Effector memory CD4-positive, alpha-beta T cell (primary cell): ENCODE results near the gene EFCC1.

Experiments used
- DNase-seq, 3 donors: peaks; one replicate each; pipeline ENCODE4 v3.0.0-alpha.2; 2020
- H3K27ac ChIP-seq: 2 replicates; pipeline ENCODE4 v1.7.0; 2013; ENCODE audit warnings: mild to moderate bottlenecking, low read length, moderate library complexity; ENCODE audit not compliant: insufficient read depth, poor library complexity, severe bottlenecking
- H3K27me3 ChIP-seq: replicated peaks from 2 replicates; pipeline ENCODE4 v1.7.0; 2013; ENCODE audit warnings: mild to moderate bottlenecking, low read length; ENCODE audit not compliant: insufficient read depth, control insufficient read depth, poor library complexity, severe bottlenecking
- H3K36me3 ChIP-seq: 2 replicates; pipeline ENCODE4 v1.7.0; 2013; ENCODE audit warnings: mild to moderate bottlenecking, low read length, moderate library complexity; ENCODE audit not compliant: control insufficient read depth, insufficient read depth
- H3K4me1 ChIP-seq: 2 replicates; pipeline ENCODE4 v1.7.0; 2013; ENCODE audit warnings: low read length, mild to moderate bottlenecking; ENCODE audit not compliant: control insufficient read depth, insufficient read depth, poor library complexity, severe bottlenecking
- H3K4me3 ChIP-seq: 2 replicates; pipeline ENCODE4 v1.7.0; 2013; ENCODE audit warnings: low read length, low read depth, mild to moderate bottlenecking; ENCODE audit not compliant: insufficient read depth, poor library complexity, severe bottlenecking
- H3K9me3 ChIP-seq: 2 replicates; pipeline ENCODE4 v1.7.0; 2013; ENCODE audit warnings: mild to moderate bottlenecking, low read length, moderate library complexity; ENCODE audit not compliant: control insufficient read depth

The EFCC1 gene

GRCh38 chr3:129038121-129038855 is 37.2 kb downstream of the EFCC1 start:
- H3K4me1 ChIP-seq, result no peaks in the 10 kb centered on the region
- no peaks in the 10 kb centered on the region for H3K36me3 ChIP-seq
- peaks cover 3% of the 10 kb centered on the region for H3K27me3 ChIP-seq
- no peak for DNase-seq
- H3K27ac ChIP-seq, result no peak overlapping the region
- H3K4me3 ChIP-seq, result no peak overlapping the region
- no peaks in the 10 kb centered on the region for H3K9me3 ChIP-seq

DNA sequence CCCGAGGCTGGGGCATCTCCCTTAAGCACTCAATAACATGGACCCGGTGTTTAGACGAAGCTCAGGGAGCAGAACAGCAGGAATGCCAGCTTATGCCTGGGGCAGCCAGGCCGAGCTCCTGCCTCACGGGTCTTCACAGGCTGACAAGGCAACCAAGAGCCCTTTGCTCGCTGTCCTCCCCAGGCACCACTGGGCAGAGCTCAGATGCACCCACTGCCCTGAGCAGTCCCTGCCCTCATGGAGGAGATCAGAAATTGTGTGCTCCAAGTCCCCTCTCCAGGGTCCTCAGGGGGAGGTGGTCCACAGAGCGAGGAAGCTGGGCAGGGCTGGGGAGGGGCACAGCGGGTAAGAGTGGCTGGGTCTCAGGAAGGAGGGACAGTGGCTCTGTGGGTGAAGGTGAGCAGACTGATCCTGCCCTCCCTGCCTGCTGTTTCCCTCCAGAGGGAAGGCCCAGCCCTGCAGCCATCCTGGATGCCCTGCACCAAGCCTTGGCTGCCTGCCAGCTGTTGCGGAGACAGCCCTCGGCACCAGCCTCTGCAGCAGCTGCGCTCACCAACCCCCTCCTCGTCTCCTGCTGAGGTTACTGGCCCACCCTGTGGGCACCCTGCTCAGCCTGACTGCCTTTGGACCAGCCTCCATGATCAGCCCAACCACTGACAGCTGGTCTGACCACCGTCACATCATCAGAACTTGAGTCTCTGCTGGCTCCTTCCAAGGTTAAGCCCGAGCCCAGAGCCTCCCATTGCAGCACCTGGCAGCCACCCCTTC is 38.4 kb downstream of the EFCC1 start:
- Histone ChIP-seq H3K9me3 (no peaks in the 10 kb centered on the region), H3K27me3 (peaks cover 3% of the 10 kb centered on the region), H3K27ac (no peak overlapping the region), H3K36me3 (no peaks in the 10 kb centered on the region), H3K4me3 (no peak overlapping the region), H3K4me1 (no peaks in the 10 kb centered on the region)
- DNase-seq, result no peak

DNA sequence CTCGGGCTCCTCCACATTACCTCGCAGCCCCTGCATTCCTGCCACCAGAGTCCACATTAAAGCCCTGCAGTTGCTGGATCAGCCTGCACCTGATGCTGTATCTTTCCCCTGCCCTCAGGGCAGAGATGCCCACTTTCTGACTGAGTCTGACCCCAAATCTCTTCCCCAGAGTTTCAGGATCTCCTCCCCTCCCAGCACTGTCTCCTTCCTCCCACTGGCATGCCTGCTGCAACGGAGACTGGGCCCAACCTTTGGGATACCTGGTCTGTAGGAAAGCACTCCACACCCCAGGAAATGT is 38.9 kb downstream of the EFCC1 start:
- Histone ChIP-seq H3K27ac (no peak overlapping the region), H3K9me3 (no peaks in the 10 kb centered on the region), H3K4me1 (no peaks in the 10 kb centered on the region), H3K27me3 (peaks cover 3% of the 10 kb centered on the region), H3K36me3 (no peaks in the 10 kb centered on the region), H3K4me3 (no peak overlapping the region)
- DNase-seq, result no peak

DNA sequence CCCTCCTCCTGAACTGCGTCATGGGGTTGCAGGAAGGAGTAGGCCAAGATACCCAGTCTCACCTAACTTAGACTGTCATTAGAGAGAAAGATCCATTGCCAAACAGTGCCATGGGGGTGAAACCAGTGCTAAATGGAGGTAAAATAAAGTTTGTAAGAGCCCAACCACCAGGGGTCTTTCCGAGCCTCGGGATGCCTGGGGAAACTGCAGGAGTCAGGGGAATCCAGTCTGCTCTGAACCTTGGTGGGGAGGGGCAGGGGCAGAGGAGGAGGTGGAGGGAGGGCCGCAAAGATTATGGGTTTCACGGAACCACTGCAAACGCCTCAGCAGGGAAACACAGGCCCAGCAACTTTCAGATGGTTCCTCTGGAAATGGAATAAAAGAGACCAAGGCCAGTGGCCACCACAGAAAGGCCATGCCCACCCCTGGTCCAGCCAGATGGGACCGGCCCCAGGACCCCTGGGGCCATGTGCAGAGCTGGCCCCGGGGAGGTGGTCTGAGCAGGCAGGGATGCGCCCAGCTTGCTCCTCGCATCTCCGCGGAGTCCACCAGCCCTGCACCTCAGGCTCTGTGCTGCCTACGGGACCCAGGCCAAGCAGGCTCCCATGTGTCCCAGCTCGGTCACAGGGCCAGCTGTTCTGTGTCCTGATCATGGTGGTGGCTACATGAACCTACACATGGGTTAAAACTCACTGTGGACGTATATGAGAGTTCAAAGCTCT is 39.6 kb downstream of the EFCC1 start:
- H3K27ac ChIP-seq, result no peak overlapping the region
- peaks cover 3% of the 10 kb centered on the region for H3K27me3 ChIP-seq
- DNase-seq, result no peak
- H3K4me3 ChIP-seq, result no peak overlapping the region
- no peaks in the 10 kb centered on the region for H3K36me3 ChIP-seq
- H3K9me3 ChIP-seq, result no peaks in the 10 kb centered on the region
- no peaks in the 10 kb centered on the region for H3K4me1 ChIP-seq

- DNase-seq, result peak in 1 of 3 donors; percentile 13
- Histone ChIP-seq H3K36me3 (no peaks in the 10 kb centered on the region), H3K9me3 (no peaks in the 10 kb centered on the region), H3K27me3 (no peaks in the 10 kb centered on the region), H3K4me3 (peak overlapping the region; percentile 50), H3K27ac (no peak overlapping the region), H3K4me1 (peaks cover 5% of the 10 kb centered on the region)
Measured at GRCh38 chr3:129045675-129046036, 44.6 kb downstream of the EFCC1 start.

DNA sequence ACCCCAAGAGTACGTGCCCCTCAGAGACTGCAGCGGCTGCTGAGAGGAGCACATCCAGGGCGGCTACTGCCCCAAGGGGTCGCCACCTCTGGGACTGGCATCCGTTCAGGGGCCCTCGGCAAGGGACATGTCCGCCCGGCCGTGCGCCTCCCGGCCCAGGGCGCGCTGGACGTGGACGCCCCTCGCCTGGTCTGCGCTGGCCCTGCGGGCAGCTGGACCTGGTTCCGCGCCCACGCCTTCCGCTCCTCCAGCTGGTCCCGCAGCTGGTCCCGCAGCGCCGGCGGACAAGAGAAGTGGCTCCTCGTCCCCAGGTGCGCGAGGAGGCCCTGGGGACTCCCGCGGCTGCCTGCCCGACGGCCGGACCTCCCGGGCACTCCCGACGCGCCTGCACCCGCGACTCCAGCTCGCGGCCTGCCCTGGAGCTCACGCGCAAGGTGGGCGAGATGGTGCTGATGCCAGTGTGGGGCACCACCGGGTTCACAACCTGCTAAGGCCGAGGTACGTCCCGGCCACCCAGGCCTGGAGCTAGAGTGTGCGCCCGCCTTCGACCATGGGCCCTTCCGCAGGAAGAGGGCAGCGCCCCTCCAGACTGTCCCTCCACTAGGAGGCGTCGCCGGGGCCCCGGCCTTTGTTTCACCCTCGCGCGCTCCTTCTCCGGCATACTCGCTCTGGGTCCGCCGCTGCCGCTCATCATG is 45.1 kb downstream of the EFCC1 start:
- peak overlapping the region; percentile 50 for H3K4me3 ChIP-seq
- H3K27me3 ChIP-seq, result no peaks in the 10 kb centered on the region
- no peak overlapping the region for H3K27ac ChIP-seq
- peaks cover 5% of the 10 kb centered on the region for H3K4me1 ChIP-seq
- DNase-seq, result no peak
- H3K36me3 ChIP-seq, result no peaks in the 10 kb centered on the region
- H3K9me3 ChIP-seq, result no peaks in the 10 kb centered on the region

DNA sequence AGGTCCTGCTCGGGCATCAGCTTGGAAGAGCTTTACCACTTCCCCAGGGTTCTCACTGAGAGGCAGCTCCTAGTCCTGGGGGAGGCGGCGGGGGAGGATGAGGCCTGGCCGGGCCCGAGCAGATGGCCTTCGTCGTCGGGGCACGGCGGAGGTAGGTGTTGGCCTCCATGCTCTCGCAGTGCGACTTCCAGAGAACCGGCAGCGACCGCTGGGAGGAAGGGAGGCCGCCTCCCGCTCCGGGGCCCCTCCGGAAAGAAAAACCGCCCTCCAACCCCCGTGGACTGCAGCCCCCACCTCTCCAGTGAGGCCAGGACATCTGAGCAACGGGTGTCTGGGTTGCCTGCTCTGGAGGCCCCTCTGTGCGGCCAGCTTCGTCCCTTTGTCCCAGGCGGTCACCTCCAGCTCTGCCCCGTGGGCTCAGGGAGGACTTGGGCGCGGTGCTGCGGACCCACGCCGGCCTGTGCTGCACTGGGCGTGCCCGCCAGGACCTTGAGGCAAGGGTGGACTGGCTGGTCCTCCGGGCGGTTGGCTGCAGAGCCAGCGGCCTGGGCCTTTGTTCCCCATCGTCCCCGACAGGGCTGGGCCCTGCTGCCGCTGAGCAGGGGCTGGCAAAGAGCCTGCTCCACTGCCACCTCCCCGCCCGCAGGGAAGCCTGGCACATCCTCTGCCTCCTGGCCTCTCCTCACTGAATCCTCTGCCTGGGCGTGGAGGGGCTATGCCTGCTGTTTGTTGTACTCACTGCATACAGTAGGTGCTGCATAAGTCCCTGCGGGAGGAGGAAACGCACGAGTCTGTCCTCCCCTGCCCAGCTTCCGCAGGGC is 45.8 kb downstream of the EFCC1 start:
- Histone ChIP-seq H3K36me3 (no peaks in the 10 kb centered on the region), H3K9me3 (no peaks in the 10 kb centered on the region), H3K4me1 (peaks cover 5% of the 10 kb centered on the region), H3K4me3 (no peak overlapping the region), H3K27me3 (no peaks in the 10 kb centered on the region), H3K27ac (no peak overlapping the region)
- DNase-seq, result no peak

DNA sequence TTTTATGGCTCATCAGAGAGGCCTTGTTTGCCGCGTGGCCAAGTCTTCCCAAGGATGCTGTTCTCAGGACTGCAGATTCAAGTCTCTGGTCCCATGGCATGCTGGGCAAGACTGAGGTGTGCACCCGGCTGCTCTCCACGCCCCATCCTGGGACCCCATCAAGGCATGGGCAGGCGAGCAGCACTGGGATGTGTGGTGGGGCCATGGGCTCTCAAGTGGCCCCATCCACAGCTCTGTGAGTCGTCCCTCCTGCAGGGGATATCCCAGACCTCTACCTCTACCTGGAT is 46.4 kb downstream of the EFCC1 start:
- no peak for DNase-seq
- Histone ChIP-seq H3K36me3 (no peaks in the 10 kb centered on the region), H3K9me3 (no peaks in the 10 kb centered on the region), H3K27me3 (no peaks in the 10 kb centered on the region), H3K4me1 (peaks cover 5% of the 10 kb centered on the region), H3K4me3 (no peak overlapping the region), H3K27ac (no peak overlapping the region)

- Histone ChIP-seq H3K4me3 (no peak overlapping the region), H3K9me3 (no peaks in the 10 kb centered on the region), H3K4me1 (peaks cover 11% of the 10 kb centered on the region), H3K27ac (no peak overlapping the region), H3K27me3 (no peaks in the 10 kb centered on the region), H3K36me3 (no peaks in the 10 kb centered on the region)
- DNase-seq, result no peak
Measured at GRCh38 chr3:129050556-129051295, 49.6 kb downstream of the EFCC1 start.
